GM10248 (cell line): Measurements from ENCODE around the gene FAM98C.

Experiments used
- CTCF ChIA-PET: fragments of 300-600 bp; sonication (Branson Sonifier 250); formaldehyde crosslinking; extraction: SDS; loops from one replicate; lab custom pipeline; 2021; ENCODE audit warnings: antibody characterized with exemption; lab: Yijun Ruan, JAX
- POLR2A ChIA-PET: fragments of 350-650 bp; sonication (Branson Sonifier 250); formaldehyde crosslinking; extraction: SDS; loops from one replicate; lab custom pipeline; 2020; ENCODE audit warnings: antibody characterized with exemption; lab: Yijun Ruan, JAX
- DNase-seq: peaks from one replicate; pipeline ENCODE4 v3.0.0; 2012; ENCODE audit errors: extremely low spot score
- TF ChIP-seq, protein P1 (sequence below): IDR thresholded peaks from 2 replicates; pipeline ENCODE4 v1.5.1; 2012; ENCODE audit warnings: mild to moderate bottlenecking, low read depth; ENCODE audit errors: extremely low read depth, missing control alignments, control extremely low read depth

Gene FAM98C

DNA sequence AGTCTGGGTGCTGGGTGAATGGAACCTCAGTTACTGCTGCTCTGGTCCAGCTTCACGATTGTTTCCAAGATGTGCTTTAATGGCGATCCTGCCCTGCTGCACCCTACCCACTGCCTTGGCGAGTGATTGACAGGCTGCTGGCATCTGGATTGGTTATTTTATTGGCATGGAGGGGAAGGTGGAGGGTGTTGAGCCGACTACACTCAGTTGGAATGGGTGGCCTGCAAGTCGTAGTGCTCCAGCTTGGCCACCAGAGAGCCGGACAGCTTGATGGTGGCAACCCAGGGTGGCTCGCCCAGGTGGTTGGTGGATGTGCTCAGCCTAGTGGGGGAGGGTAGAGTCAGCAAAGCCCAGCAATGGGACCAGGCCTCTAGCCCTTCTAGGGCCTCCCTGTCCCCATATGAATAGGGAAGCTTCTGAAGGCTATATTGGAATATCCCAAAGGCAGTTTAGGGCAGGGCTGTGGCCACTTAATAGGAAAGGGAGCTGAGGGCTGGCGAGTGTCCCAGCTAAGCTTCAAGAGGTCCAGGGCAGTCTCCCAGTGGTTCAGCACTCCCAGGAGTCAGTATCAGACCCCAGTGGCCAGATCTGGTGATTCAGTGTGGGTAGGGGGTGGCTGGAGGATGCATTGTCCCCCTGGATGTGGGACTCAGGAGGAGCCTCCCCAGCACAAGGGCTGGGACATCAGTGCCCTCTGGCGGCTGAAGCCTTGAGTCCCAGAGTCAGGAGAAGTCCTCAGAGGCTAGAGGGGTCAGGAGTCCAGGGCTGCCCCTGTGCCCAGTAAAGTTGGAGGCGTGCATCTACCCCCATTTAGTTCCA, 18.5 kb upstream of the FAM98C start:
- POLR2A ChIA-PET = interaction anchor here (1.7 kb wide), 1 partner anchor 10 kb away, joined by 6 read pairs; the partner anchor contains the start of gene PSMD8
- DNase-seq = no peak

DNA sequence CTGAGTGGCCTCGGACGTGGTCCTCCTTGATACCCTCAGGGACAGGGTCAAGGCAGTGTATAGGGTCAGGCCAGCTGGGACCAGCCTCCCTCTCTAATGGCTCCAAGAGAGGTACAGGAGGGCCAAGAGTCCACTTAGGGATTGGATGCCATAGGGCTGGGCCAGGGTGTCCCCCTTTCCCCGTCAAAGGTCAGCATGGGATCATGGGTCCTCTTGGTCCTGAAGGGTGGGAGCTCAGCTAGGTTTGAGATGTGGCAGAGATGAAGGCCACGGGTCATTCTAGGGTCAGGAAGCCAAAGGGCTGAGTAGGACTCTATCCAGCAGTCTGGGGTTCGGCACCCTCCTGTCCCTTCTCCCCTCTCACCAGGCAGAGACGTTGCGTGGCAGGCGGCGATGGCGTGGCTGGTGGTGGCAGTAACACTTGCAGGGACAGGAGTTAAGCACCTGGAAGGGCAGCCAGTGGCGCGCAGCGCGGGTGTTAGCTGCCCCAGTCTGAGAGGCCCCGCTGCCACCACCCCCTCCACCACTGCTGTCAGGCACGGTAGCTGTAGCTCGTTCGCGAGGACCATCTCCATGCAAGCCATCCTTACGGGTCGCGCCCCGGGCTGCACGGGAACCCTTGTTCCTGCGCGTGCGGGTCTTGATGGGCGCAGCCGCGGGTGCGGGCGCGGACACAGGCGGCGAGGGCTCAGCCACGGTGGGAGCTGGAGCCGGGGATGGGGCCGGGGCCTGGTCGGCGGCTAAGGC, 17.7 kb upstream of the FAM98C start:
- ChIA-PET CTCF (interaction anchor here (1.4 to 2.6 kb wide), 3 partner anchors 10 to 17 kb away, joined by 3 to 8 read pairs (median 6); partner anchors contain the start of genes FAM98C and PSMD8), POLR2A (interaction anchor here (1.4 to 1.7 kb wide), 2 partner anchors 9 to 11 kb away, joined by 6 to 9 read pairs; partner anchors contain the start of gene PSMD8)
- TF ChIP-seq, protein P1, sequence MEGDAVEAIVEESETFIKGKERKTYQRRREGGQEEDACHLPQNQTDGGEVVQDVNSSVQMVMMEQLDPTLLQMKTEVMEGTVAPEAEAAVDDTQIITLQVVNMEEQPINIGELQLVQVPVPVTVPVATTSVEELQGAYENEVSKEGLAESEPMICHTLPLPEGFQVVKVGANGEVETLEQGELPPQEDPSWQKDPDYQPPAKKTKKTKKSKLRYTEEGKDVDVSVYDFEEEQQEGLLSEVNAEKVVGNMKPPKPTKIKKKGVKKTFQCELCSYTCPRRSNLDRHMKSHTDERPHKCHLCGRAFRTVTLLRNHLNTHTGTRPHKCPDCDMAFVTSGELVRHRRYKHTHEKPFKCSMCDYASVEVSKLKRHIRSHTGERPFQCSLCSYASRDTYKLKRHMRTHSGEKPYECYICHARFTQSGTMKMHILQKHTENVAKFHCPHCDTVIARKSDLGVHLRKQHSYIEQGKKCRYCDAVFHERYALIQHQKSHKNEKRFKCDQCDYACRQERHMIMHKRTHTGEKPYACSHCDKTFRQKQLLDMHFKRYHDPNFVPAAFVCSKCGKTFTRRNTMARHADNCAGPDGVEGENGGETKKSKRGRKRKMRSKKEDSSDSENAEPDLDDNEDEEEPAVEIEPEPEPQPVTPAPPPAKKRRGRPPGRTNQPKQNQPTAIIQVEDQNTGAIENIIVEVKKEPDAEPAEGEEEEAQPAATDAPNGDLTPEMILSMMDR = no peak
- DNase-seq = no peak

More for the DNA sequence above, 18.5 kb upstream of the FAM98C start:
- CTCF ChIA-PET = interaction anchor here (1.0 to 2.6 kb wide), 4 partner anchors 9 to 18 kb away, joined by 3 to 8 read pairs (median 4); partner anchors contain the start of genes FAM98C and PSMD8
- TF ChIP-seq, protein P1 = no peak

DNA sequence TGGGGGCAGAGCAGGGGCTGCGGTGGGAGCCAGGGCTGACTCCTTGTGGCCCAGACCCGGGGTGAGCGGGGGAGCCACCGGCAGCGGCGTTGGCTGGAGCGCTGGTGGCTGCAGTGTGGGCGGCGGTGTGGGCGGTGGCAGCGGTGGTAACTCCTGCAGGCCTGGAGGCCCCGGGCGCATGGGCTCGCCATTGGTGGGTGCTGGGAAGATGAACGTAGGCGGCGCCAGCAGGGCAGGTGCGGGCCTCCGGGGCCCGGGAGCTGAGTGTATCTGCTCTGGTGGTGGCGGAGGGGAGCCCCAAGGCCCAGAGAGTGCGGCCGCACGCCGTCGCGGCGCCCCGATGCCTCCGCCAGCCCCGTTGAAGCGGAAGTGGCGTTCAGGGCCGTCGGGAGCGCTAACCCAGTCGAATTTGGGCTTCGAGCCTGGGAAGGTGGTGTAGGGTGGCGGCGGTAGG, 17.1 kb upstream of the FAM98C start:
- CTCF ChIA-PET = interaction anchor here (1.4 to 2.6 kb wide), 3 partner anchors 10 to 17 kb away, joined by 3 to 8 read pairs (median 6); partner anchors contain the start of genes FAM98C and PSMD8
- TF ChIP-seq, protein P1 = no peak
- POLR2A ChIA-PET = interaction anchor here (1.4 to 1.7 kb wide), 2 partner anchors 10 to 12 kb away, joined by 6 to 9 read pairs; partner anchors contain the start of gene PSMD8
- DNase-seq = no peak

DNA sequence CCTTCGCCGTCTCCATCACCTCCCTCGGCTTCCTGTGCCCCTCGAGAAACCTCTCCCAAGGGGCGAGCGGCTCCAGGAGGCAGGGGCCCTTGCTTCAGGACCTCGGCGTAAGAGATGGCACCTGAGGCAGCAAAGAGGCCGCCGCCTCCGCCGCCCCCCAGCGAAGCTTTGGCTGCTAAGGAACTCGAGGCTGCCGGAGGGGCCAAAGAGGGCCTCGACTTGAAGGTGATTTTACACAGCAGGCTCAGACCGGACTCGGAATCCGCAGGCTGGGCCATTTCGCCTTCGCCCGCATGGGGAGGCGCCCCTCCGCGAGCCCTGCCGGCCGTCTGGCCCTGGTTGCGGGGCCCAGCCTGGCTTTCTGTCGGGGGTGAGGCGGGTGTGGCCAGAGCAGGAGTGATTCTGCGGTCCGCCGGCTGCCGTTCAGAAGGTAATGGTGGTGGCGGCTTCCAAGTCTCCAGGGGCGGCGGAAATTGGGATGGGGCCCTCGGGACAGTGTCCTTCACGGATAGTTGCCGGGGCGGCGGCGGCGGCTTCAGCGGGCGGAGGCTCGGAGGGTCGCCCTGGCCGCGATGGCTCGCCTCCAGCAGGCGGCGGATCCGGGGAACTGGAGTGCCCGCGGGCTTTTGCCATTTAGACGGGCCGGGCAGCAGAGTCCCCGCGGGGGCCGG, 16.5 kb upstream of the FAM98C start:
- POLR2A ChIA-PET = interaction anchor here (1.4 to 2.3 kb wide), 2 partner anchors 11 kb away, joined by 9 to 40 read pairs; partner anchors contain the start of gene PSMD8
- TF ChIP-seq, protein P1 = no peak
- CTCF ChIA-PET = interaction anchor here (2.6 to 4.0 kb wide), 2 partner anchors 12 to 16 kb away, joined by 8 to 43 read pairs; partner anchors contain the start of genes FAM98C and PSMD8
- no peak for DNase-seq

DNA sequence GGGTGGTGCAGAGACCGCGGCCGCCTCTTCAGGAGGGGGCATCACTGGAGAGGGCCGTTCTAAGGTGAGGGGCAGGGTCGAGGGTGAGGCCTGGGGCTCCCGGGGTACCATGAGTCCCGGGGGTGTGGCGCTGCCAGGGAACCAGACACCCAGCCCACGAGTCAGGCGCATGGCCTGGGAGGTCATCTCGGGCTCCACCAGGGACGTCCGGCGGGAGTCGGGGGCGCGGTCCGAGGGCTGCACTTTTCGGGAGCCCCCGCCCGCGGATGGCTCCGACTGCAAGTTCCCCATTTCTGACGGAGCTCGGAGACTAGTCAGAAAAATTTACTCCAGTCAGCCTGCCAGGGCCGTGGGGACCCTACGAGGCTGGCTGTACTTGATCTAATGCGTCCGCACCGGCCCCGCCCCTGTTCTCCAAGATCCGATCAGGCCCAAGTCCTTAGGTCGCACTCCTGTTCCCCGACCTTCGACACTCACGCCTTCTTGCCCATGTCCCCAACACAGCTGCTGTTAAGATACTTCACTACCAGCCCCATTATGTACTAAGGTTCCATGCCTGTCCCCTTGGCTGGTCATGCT, 15.8 kb upstream of the FAM98C start:
- no peak for DNase-seq
- CTCF ChIA-PET = interaction anchor here (0.7 to 4.0 kb wide), 6 partner anchors 10 to 159 kb away, joined by 3 to 43 read pairs (median 4); partner anchors contain the start of genes CATSPERG, FAM98C and PSMD8
- POLR2A ChIA-PET = interaction anchor here (1.7 to 2.3 kb wide), 2 partner anchors 12 to 16 kb away, joined by 11 to 40 read pairs; partner anchors contain the start of genes FAM98C and PSMD8
- TF ChIP-seq, protein P1 = no peak
